GM20431 (cell line): ENCODE measurements around the gene PPP1R26.

ENCODE experiments used
- in situ Hi-C: fragments of 300-500 bp; cut with MseI, MboI; formaldehyde crosslinking; loops from one replicate; pipeline ENCODE4 v1.15.0; 2020; ENCODE audit warnings: low sequenced_read_pairs; ENCODE audit not compliant: unreplicated experiment

Gene PPP1R26

GRCh38 chr9:135461936-135462335 lies 17.6 kb upstream of the PPP1R26 start:
- in situ Hi-C loops: no loop called here

GRCh38 chr9:135463140-135463539 lies 16.4 kb upstream of the PPP1R26 start:
- in situ Hi-C loops: no loop called here

- in situ Hi-C loops: no loop called here
Measured at GRCh38 chr9:135464181-135464580, 15.4 kb upstream of the PPP1R26 start.

- in situ Hi-C loops: no loop called here
Measured at GRCh38 chr9:135468854-135469521, 10.6 kb upstream of the PPP1R26 start.

- in situ Hi-C loops: no loop called here
Measured at GRCh38 chr9:135471791-135472640, 7.6 kb upstream of the PPP1R26 start.

GRCh38 chr9:135473972-135474543 lies 5.5 kb upstream of the PPP1R26 start:
- in situ Hi-C loops: no loop called here

- in situ Hi-C loops: no loop called here
Measured at GRCh38 chr9:135474915-135475314, 4.7 kb upstream of the PPP1R26 start.

- in situ Hi-C loops: no loop called here
Measured at GRCh38 chr9:135476561-135477355, 2.8 kb upstream of the PPP1R26 start.

- in situ Hi-C loops: no loop called here
Measured at GRCh38 chr9:135478191-135478590, 1.4 kb upstream of the PPP1R26 start.

GRCh38 chr9:135478829-135479468 lies 633 bp upstream of the PPP1R26 start:
- in situ Hi-C loops: no loop called here

GRCh38 chr9:135480071-135480939 lies 723 bp downstream of the PPP1R26 start:
- in situ Hi-C loops: no loop called here

- in situ Hi-C loops: no loop called here
Measured at GRCh38 chr9:135480940-135481310, 1.3 kb downstream of the PPP1R26 start.

- in situ Hi-C loops: no loop called here
Measured at GRCh38 chr9:135482015-135482754, 2.6 kb downstream of the PPP1R26 start.

- in situ Hi-C loops: no loop called here
Measured at GRCh38 chr9:135484460-135485277, 5.1 kb downstream of the PPP1R26 start.

- in situ Hi-C loops: no loop called here
Measured at GRCh38 chr9:135485385-135485784, 5.8 kb downstream of the PPP1R26 start.

- in situ Hi-C loops: no loop called here
Measured at GRCh38 chr9:135485832-135486231, 6.2 kb downstream of the PPP1R26 start.

- in situ Hi-C loops: no loop called here
Measured at GRCh38 chr9:135486267-135487065, 6.9 kb downstream of the PPP1R26 start.
